Prostate gland (tissue), 2 donors: Measurements from ENCODE around the gene ARHGEF18. TPM values are rescaled to one million over a fixed set of nuclear protein-coding genes. Genes with fewer than 3 reads are reported as not detected.
"Not testable (repeated sequence)": the region's sequence is repeated elsewhere in the genome, so short reads cannot be mapped to it uniquely, and the experiment has no call there.

Experiments used
- DNase-seq: peaks from one replicate; pipeline ENCODE4 v3.0.0-alpha.2; 2019; ENCODE audit warnings: low spot score
- H3K27ac ChIP-seq, 2 donors: fragments of 200-600 bp; sonication (generic); 2 replicates each; pipeline ENCODE4 v1.5.1; 2017 to 2019
- H3K27me3 ChIP-seq: fragments of 200-600 bp; sonication (generic); replicated peaks from 2 replicates; pipeline ENCODE4 v1.5.1; 2019; ENCODE audit not compliant: insufficient read depth
- H3K36me3 ChIP-seq, 2 donors: fragments of 200-600 bp; sonication (generic); 1 replicate in 1 of 2; 2 replicates in 1 of 2; pipeline versions ENCODE4 v1.5.1 to v1.8.1; 2017 to 2019
- H3K4me1 ChIP-seq: fragments of 200-600 bp; sonication (generic); replicated peaks from 2 replicates; pipeline ENCODE4 v1.5.1; 2019
- H3K4me3 ChIP-seq, 2 donors: fragments of 200-600 bp; sonication (generic); 2 replicates each; pipeline ENCODE4 v1.5.1; 2017 to 2019
- H3K9me3 ChIP-seq: fragments of 200-600 bp; sonication (generic); 2 replicates; pipeline ENCODE4 v1.5.1; 2017
- CTCF ChIP-seq, 4 experiments: fragments of 200-600 bp in 2 of 4; fragments of 450-650 bp in 2 of 4; sonication (generic) in 2 of 4; IDR thresholded peaks; 1 replicate in 3 of 4; 2 replicates in 1 of 4; pipeline ENCODE4 v1.5.1; 2016 to 2019; ENCODE audit warnings: antibody characterized with exemption in 4 of 4, mild to moderate bottlenecking in 2 of 4, moderate library complexity in 2 of 4
- POLR2A ChIP-seq: fragments of 450-650 bp; IDR thresholded peaks from one replicate; pipeline ENCODE4 v1.6.1; 2016; ENCODE audit warnings: antibody characterized with exemption, mild to moderate bottlenecking
- POLR2AphosphoS5 ChIP-seq: sonication (generic); formaldehyde crosslinking; IDR thresholded peaks from one replicate; pipeline ENCODE4 v1.6.1; 2017; ENCODE audit warnings: antibody characterized with exemption
- WGBS: methylation state at CpG from one replicate; pipeline ENCODE4 v1.1.5; 2018; 5-methylcytosine and 5-hydroxymethylcytosine counted together
- intact Hi-C: fragments of 100-400 bp; cut with DNase I; formaldehyde crosslinking; loops from one replicate; pipeline ENCODE4 v1.14.2; 2022
- total RNA-seq, 2 donors: library from RNA; depleted of rRNA; stranded (reverse); fragments of >200 nt; gene quantifications; one replicate each; pipeline ENCODE4 v1.1.0, GENCODE V29; 2016

The ARHGEF18 gene
- total RNA-seq, 2 donors from 2014 or later = 44.5 to 52.3 TPM

DNA sequence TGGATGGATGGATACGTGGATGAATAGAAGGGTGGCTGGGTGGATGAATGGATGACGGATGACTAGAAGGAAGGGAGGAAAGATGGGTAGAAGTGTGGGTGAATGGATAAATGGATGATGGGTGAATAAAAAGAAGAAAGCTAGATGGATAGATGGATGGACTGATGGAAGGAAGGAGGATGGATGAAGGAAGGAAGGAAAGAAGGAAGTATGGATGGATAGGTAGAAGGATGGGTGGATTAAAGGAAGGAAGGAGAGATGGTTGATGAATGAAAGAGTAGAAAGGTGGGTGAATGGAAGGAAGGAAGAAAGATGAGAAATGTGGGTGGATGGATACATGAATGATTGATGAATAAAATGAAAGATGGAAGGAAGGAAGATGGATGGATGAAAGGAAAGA is 14.5 kb downstream of the ARHGEF18 start:
- TF ChIP-seq CTCF (IDR thresholded peaks at IDR 0.05) (no peak), POLR2A (no peak), POLR2AphosphoS5 (no peak)
- Histone ChIP-seq H3K4me1 (no peaks in the 10 kb centered on the region), H3K27ac (no peak overlapping the region), H3K9me3 (no peaks in the 10 kb centered on the region), H3K4me3 (no peak overlapping the region), H3K27me3 (no peaks in the 10 kb centered on the region), H3K36me3 (no peaks in the 10 kb centered on the region)
- WGBS = 82% methylated on average over 2 of the region's 2 CpGs
- intact Hi-C loops = no loop called here
- DNase-seq = no peak

- 88% methylated on average over 10 of the region's 10 CpGs for WGBS
These were observed 18.1 kb downstream of the ARHGEF18 start for GRCh38 chr19:7366701-7367420.

GRCh38 chr19:7368456-7368855 is 19.7 kb downstream of the ARHGEF18 start:
- no peak overlapping the region for H3K27ac ChIP-seq
- TF ChIP-seq POLR2AphosphoS5 (no peak), POLR2A (no peak), CTCF (IDR thresholded peaks at IDR 0.05) (no peak)
- no peaks in the 10 kb centered on the region for H3K9me3 ChIP-seq
- no peaks in the 10 kb centered on the region for H3K27me3 ChIP-seq
- 50% methylated on average over 4 of the region's 4 CpGs for WGBS
- DNase-seq = no peak
- no peaks in the 10 kb centered on the region for H3K4me1 ChIP-seq
- H3K4me3 ChIP-seq = no peak overlapping the region
- H3K36me3 ChIP-seq = no peaks in the 10 kb centered on the region
- intact Hi-C loops = no loop called here

More at GRCh38 chr19:7366701-7367420, 18.1 kb downstream of the ARHGEF18 start:
- no peaks in the 10 kb centered on the region for H3K36me3 ChIP-seq
- no peak for DNase-seq
- H3K9me3 ChIP-seq = no peaks in the 10 kb centered on the region
- intact Hi-C loops = no loop called here
- no peak overlapping the region for H3K4me3 ChIP-seq
- no peaks in the 10 kb centered on the region for H3K4me1 ChIP-seq
- no peak overlapping the region for H3K27ac ChIP-seq
- H3K27me3 ChIP-seq = no peaks in the 10 kb centered on the region
- TF ChIP-seq CTCF (IDR thresholded peaks at IDR 0.05) (peak in 2 of 4 experiments; percentile 10 to 25), POLR2AphosphoS5 (no peak)

- H3K36me3 ChIP-seq, H3K27ac ChIP-seq, H3K4me3 ChIP-seq, intact Hi-C loops, H3K27me3 ChIP-seq, H3K4me1 ChIP-seq, DNase-seq, H3K9me3 ChIP-seq: not testable (repeated sequence)
- 62% methylated on average over 13 of the region's 13 CpGs for WGBS
These were observed 20.1 kb downstream of the ARHGEF18 start for GRCh38 chr19:7368866-7369265.

DNA sequence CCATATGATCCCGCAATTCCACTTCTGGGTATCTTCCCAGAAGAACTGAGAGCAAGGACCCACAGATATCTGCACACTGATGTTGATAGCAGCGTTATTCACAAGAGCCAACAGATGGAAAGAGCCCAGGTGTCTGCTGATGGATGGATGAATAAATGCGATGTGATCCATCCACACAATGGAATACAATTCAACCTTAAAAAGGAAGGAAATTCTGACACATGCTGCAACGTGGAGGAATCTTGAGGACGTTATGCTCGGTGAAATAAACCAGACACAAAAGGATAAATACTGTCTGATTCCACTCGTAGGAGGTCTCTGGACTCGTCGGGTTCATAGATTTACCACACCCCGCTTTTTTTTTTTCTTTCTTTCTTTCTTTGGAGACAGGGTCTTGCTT is 21.8 kb downstream of the ARHGEF18 start:
- Histone ChIP-seq H3K27ac (no peak overlapping the region), H3K4me1 (no peaks in the 10 kb centered on the region), H3K27me3 (no peaks in the 10 kb centered on the region), H3K4me3 (no peak overlapping the region), H3K36me3 (no peaks in the 10 kb centered on the region), H3K9me3 (no peaks in the 10 kb centered on the region)
- TF ChIP-seq POLR2AphosphoS5 (no peak), POLR2A (no peak), CTCF (IDR thresholded peaks at IDR 0.05) (no peak)
- 87% methylated on average over 10 of the region's 10 CpGs for WGBS
- intact Hi-C loops = no loop called here
- DNase-seq = no peak
